Keratinocyte (primary cell): ENCODE measurements around the gene ZNF8. TPM values are rescaled to one million over a fixed set of nuclear protein-coding genes. Genes with fewer than 3 reads are reported as not detected.
A peak's percentile ranks its signal among the peaks of the same experiment; 100 is the strongest.

Experiments
- DNase-seq: peaks from one replicate; pipeline ENCODE4 v3.0.0-alpha.2; 2011; ENCODE audit warnings: low read depth, missing footprints, low spot score
- FAIRE-seq: peaks from 2 replicates; lab custom pipeline; 2011; peaks lifted over from hg19 to GRCh38; lab: Jason Lieb, UNC
- H2AFZ ChIP-seq: 2 replicates; pipeline ENCODE4 v1.6.0; 2012; ENCODE audit warnings: low read length, control low read depth, inconsistent platforms; ENCODE audit not compliant: control insufficient read depth
- H3K27ac ChIP-seq: 2 replicates; pipeline ENCODE4 v1.5.1; 2011; ENCODE audit warnings: low read length; ENCODE audit not compliant: control insufficient read depth, insufficient read depth
- H3K27me3 ChIP-seq: 3 replicates; pipeline ENCODE4 v1.6.0; 2011; ENCODE audit warnings: low read length; ENCODE audit not compliant: control insufficient read depth, insufficient read depth; ENCODE audit errors: extremely low read depth
- H3K36me3 ChIP-seq, 2 experiments: 2 replicates in 1 of 2; 3 replicates in 1 of 2; pipeline ENCODE4 v1.5.1; 2011; ENCODE audit warnings: low read length in 2 of 2, mild to moderate bottlenecking in 1 of 2; ENCODE audit not compliant: control insufficient read depth in 2 of 2, insufficient read depth in 2 of 2; ENCODE audit errors: extremely low read depth in 1 of 2
- H3K4me1 ChIP-seq: 3 replicates; pipeline ENCODE4 v1.5.1; 2011; ENCODE audit warnings: low read length; ENCODE audit not compliant: control insufficient read depth, insufficient read depth; ENCODE audit errors: extremely low read depth
- H3K4me2 ChIP-seq: 3 replicates; pipeline ENCODE4 v1.6.0; 2011; ENCODE audit warnings: low read depth, low read length; ENCODE audit not compliant: control insufficient read depth, insufficient read depth; ENCODE audit errors: extremely low read depth
- H3K4me3 ChIP-seq, 3 experiments: fragments of 200-600 bp in 1 of 3; sonication (generic) in 1 of 3; 2 replicates in 2 of 3; 3 replicates in 1 of 3; pipeline ENCODE4 v1.5.1; 2011 to 2016; ENCODE audit warnings: low read length in 3 of 3, mild to moderate bottlenecking in 3 of 3, control low read depth in 2 of 3, inconsistent platforms in 1 of 3, low read depth in 1 of 3, mixed read lengths in 1 of 3, mixed run types in 1 of 3, moderate library complexity in 1 of 3; ENCODE audit not compliant: control insufficient read depth in 2 of 3, insufficient read depth in 2 of 3; ENCODE audit errors: extremely low read depth in 1 of 3
- H3K79me2 ChIP-seq: 2 replicates; pipeline ENCODE4 v1.6.0; 2012; ENCODE audit warnings: low read length; ENCODE audit not compliant: control insufficient read depth, insufficient read depth
- H3K9ac ChIP-seq: 3 replicates; pipeline ENCODE4 v1.6.0; 2011; ENCODE audit warnings: low read length; ENCODE audit not compliant: control insufficient read depth, insufficient read depth; ENCODE audit errors: extremely low read depth
- H3K9me1 ChIP-seq: 3 replicates; pipeline ENCODE4 v1.6.0; 2011; ENCODE audit warnings: low read length; ENCODE audit not compliant: control insufficient read depth, insufficient read depth; ENCODE audit errors: extremely low read depth
- H3K9me3 ChIP-seq: 2 replicates; pipeline ENCODE4 v1.5.1; 2012; ENCODE audit warnings: low read depth, low read length; ENCODE audit not compliant: control insufficient read depth
- H4K20me1 ChIP-seq: 3 replicates; pipeline ENCODE4 v1.6.0; 2011; ENCODE audit warnings: low read length; ENCODE audit not compliant: control insufficient read depth, insufficient read depth; ENCODE audit errors: extremely low read depth
- EZH2 ChIP-seq: IDR thresholded peaks from one replicate; pipeline ENCODE4 v1.6.1; 2012; ENCODE audit warnings: inconsistent platforms, mild to moderate bottlenecking, low read length, moderate library complexity
- dilution Hi-C: fragments of 300-500 bp; cut with MboI; formaldehyde crosslinking; loops from one replicate; pipeline ENCODE4 v1.7.0; 2020; ENCODE audit warnings: low sequenced_read_pairs; ENCODE audit not compliant: extremely low pct_ligation_motif_present
- polyA plus RNA-seq, 5 experiments: library from polyadenylated mRNA; depleted of rRNA in 3 of 5; stranded (reverse) in 3 of 5; stranded (forward) in 1 of 5; unstranded in 1 of 5; fragments of >200 nt; gene quantifications; 1 replicate in 1 of 5; 2 replicates in 3 of 5; 3 replicates in 1 of 5; pipeline versions ENCODE4 v1.2.1 to v1.2.3, GENCODE V29; 2011 to 2012; ENCODE audit warnings: missing spikeins in 2 of 5, low read depth in 1 of 5, low replicate concordance in 1 of 5
- TF ChIP-seq, protein P1 (sequence below), 3 experiments: IDR thresholded peaks in 1 of 3; conservative IDR thresholded peaks in 1 of 3; optimal IDR thresholded peaks in 1 of 3; 2 replicates in 2 of 3; 3 replicates in 1 of 3; pipeline versions ENCODE3 to v1.5.1; 2011; ENCODE audit warnings: low read length in 3 of 3, mild to moderate bottlenecking in 3 of 3, moderate library complexity in 2 of 3, control low read depth in 1 of 3, inconsistent platforms in 1 of 3; ENCODE audit not compliant: insufficient read depth in 2 of 3; ENCODE audit errors: extremely low read depth in 1 of 3

The ZNF8 gene
- polyA plus RNA-seq, 1 donor (not counting 4 experiments of a cell fraction or from before 2014, with no cell fraction given) = 2.7 TPM

DNA sequence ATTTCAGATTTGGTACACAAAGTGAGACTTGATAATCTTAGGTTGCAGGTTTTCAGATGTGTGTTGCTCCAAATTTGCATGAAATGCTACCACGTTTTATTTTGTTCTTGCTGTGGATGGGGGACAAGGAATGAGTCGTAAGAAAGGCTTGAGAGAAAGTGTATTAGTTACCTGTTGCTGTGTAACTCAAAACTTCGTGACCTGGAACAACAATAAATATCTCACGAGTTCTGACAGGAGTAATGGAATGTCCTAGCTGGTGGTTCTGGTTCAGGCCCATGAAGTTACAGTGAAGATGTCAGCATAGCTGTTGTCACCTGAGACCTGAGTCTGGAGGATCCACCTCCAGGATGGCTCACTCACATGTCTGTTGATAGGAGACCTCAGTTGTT is 1.2 kb downstream of the ZNF8 start:
- Histone ChIP-seq H3K79me2 (peaks cover 47% of the 10 kb centered on the region), H4K20me1 (no peaks in the 10 kb centered on the region), H3K4me1 (peaks cover 9% of the 10 kb centered on the region), H3K27ac (peak overlapping the region; percentile 83), H3K9me3 (no peaks in the 10 kb centered on the region), H3K9ac (peak overlapping the region; percentile 93), H3K27me3 (no peaks in the 10 kb centered on the region), H3K4me3 (peak overlapping the region; percentile 88 to 94 (median 88)), H2AFZ (no peak overlapping the region), H3K9me1 (no peaks in the 10 kb centered on the region), H3K36me3 (peaks cover 0 to 6% of the 10 kb centered on the region in 2 experiments), H3K4me2 (peak overlapping the region; percentile 94)
- FAIRE-seq = no peak
- DNase-seq = no peak
- TF ChIP-seq, protein P1, sequence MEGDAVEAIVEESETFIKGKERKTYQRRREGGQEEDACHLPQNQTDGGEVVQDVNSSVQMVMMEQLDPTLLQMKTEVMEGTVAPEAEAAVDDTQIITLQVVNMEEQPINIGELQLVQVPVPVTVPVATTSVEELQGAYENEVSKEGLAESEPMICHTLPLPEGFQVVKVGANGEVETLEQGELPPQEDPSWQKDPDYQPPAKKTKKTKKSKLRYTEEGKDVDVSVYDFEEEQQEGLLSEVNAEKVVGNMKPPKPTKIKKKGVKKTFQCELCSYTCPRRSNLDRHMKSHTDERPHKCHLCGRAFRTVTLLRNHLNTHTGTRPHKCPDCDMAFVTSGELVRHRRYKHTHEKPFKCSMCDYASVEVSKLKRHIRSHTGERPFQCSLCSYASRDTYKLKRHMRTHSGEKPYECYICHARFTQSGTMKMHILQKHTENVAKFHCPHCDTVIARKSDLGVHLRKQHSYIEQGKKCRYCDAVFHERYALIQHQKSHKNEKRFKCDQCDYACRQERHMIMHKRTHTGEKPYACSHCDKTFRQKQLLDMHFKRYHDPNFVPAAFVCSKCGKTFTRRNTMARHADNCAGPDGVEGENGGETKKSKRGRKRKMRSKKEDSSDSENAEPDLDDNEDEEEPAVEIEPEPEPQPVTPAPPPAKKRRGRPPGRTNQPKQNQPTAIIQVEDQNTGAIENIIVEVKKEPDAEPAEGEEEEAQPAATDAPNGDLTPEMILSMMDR (optimal IDR thresholded peaks at IDR 0.05 in 1 of 3, IDR thresholded peaks at IDR 0.05 in 1 of 3, conservative IDR thresholded peaks at IDR 0.05 in 1 of 3; ENCODE audit: extremely low read depth in 1 of 3, insufficient read depth in 2 of 3, low read length in 3 of 3) = no peak
- TF ChIP-seq EZH2 = no peak
- dilution Hi-C loops = no loop called here

DNA sequence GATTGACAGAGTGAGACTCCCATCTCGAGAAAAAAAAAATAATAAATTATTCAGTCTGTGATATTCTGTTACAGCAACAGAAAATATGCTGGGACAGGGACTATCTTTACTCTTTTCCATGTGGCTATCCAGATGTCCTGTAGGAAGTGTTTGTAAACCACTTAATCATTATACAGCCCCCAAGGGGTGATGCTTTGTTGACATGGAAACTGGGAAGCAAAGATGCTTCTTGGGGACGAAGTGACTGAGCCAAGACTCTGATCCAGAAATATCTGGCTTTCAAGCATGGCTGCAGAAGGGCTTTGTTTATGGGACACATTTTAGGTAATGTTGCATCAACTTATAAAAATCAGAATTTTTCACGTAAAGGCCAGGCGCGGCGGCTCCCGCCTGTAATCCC is 5.4 kb downstream of the ZNF8 start:
- Histone ChIP-seq H3K9me3 (no peaks in the 10 kb centered on the region), H3K4me2 (no peak overlapping the region), H3K79me2 (peaks cover 47% of the 10 kb centered on the region), H3K36me3 (peaks cover 19 to 35% of the 10 kb centered on the region in 2 experiments), H3K27ac (no peak overlapping the region), H3K27me3 (no peaks in the 10 kb centered on the region), H3K9ac (no peak overlapping the region), H3K4me3 (no peak overlapping the region), H2AFZ (no peak overlapping the region), H4K20me1 (no peaks in the 10 kb centered on the region), H3K9me1 (no peaks in the 10 kb centered on the region), H3K4me1 (peaks cover 9% of the 10 kb centered on the region)
- no peak for FAIRE-seq
- no peak for TF ChIP-seq EZH2
- TF ChIP-seq, protein P1 (optimal IDR thresholded peaks at IDR 0.05 in 1 of 3, IDR thresholded peaks at IDR 0.05 in 1 of 3, conservative IDR thresholded peaks at IDR 0.05 in 1 of 3; ENCODE audit: extremely low read depth in 1 of 3, insufficient read depth in 2 of 3, low read length in 3 of 3) = no peak
- no peak for DNase-seq
- dilution Hi-C loops = no loop called here
